Measurements from ENCODE around the gene DDX39A.
"Not testable (repeated sequence)": the region's sequence is repeated elsewhere in the genome, so short reads cannot be mapped to it uniquely, and the experiment has no call there.

Gene DDX39A

DNA sequence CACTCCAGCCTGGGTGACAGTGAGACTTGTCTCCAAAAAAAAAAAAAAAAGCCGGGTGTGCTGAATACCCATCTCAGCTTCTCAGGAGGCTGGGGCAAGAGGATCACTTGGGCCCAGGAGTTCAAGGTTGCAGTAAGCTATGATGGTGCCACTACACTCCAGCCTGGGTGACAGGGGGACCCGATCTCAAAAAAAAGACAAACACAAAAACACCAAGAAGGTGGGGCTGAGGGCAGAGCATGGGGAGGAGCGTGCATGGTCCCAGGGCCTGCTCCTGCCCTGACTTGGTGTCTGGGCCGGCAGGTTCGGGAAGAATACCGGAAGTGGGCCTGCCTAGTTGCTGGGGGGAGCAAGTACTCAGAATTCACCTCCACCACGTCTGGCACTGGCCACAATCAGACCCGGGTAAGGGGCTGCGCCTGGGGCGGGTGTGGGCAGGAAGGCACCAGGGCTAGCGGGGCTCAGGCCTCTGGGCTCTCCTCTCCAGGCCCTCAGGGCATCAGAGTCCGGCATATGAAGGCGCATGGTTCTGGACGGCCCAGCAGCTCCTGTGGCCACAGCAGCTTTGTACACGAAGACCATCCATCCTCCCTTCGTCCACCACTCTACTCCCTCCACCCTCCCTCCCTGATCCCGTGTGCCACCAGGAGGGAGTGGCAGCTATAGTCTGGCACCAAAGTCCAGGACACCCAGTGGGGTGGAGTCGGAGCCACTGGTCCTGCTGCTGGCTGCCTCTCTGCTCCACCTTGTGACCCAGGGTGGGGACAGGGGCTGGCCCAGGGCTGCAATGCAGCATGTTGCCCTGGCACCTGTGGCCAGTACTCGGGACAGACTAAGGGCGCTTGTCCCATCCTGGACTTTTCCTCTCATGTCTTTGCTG, 11.3 kb downstream of the DDX39A start:
- no peak for DNase-seq

DNA sequence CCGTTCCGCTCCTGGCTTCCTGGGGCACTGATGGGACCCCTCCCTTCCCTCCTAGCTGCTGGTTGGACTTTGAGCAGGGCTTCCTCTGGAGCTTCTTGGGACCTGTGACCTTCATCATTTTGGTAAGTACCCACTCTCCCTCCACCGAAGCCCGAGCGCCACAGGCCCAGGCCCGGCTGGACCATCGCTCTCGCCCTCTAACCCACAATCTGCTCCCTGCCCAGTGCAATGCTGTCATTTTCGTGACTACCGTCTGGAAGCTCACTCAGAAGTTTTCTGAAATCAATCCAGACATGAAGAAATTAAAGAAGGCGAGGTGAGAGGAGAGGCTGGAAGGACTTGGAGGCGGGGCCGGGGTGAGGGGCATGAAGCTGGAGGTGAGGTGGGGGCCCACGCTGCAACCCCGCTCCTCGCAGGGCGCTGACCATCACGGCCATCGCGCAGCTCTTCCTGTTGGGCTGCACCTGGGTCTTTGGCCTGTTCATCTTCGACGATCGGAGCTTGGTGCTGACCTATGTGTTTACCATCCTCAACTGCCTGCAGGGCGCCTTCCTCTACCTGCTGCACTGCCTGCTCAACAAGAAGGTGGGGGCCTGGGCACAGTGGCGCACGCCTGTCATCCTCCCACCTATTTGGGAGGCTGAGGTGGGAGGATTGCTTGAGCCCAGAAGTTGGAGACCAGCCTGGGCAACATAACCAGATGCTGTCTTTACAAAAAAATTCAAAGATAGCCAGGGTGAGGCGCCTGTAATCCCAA, 12.3 kb downstream of the DDX39A start:
- DNase-seq = no peak

DNA sequence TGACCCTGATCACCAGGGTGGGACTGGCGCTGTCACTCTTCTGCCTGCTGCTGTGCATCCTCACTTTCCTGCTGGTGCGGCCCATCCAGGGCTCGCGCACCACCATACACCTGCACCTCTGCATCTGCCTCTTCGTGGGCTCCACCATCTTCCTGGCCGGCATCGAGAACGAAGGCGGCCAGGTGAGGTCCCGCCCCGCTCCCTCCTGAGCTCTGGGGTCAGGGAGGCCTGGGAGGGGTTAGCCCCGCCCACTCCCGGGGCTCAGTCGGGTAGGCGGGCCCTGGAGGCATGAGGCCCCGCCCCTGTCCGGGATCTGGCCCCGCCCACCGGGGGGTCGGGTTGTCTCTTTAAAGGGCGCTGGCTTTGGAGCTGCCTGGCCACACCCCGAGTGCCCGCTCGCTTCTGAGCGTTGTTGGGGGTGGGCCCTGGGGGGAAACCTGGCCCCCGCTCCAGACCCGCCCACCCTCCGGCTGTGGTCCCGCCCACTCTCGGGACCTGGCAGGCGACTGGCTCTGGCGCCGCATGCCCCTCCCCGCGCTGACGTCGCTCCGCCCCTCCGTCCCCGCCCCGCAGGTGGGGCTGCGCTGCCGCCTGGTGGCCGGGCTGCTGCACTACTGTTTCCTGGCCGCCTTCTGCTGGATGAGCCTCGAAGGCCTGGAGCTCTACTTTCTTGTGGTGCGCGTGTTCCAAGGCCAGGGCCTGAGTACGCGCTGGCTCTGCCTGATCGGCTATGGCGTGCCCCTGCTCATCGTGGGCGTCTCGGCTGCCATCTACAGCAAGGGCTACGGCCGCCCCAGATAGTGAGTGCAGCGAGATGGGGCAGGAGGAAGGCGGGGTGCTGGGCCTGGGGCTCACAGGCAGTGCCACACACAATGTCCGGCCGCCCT, 13.1 kb downstream of the DDX39A start:
- DNase-seq = no peak

DNA sequence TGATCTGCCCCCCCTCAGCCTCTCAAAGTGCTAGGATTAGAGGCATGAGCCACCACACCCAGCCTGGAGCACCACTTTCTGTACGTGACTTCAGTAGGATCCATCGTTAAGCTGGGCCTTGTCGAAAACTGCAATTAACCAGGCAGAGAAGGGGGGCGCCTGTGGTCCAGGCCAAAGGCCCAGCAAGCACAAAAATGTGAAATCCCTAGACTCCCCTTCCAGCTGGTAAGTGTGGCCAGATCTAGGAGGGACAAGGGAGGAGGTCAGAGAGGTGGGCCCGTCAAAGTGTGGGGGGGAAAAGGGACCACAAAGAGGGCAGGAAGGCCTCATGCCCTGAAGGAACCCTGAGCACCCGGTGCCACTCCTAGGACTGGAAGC, 13.8 kb downstream of the DDX39A start:
- DNase-seq = no peak

DNA sequence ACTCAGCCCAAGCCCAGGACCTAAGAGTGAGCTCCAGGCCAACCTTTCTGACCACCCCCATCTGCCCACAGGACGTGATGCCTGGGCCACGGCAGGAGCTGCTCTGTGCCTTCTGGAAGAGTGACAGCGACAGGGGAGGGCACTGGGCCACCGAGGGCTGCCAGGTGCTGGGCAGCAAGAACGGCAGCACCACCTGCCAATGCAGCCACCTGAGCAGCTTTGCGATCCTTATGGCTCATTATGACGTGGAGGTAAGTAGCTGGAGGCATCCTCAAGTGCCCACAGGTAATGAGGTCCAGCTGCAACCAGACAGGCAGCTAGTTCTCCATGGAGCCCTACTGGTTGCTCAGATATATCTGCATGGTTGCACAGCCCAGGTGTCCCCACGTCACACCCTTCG, 14.8 kb downstream of the DDX39A start:
- DNase-seq = peak; percentile 94

DNA sequence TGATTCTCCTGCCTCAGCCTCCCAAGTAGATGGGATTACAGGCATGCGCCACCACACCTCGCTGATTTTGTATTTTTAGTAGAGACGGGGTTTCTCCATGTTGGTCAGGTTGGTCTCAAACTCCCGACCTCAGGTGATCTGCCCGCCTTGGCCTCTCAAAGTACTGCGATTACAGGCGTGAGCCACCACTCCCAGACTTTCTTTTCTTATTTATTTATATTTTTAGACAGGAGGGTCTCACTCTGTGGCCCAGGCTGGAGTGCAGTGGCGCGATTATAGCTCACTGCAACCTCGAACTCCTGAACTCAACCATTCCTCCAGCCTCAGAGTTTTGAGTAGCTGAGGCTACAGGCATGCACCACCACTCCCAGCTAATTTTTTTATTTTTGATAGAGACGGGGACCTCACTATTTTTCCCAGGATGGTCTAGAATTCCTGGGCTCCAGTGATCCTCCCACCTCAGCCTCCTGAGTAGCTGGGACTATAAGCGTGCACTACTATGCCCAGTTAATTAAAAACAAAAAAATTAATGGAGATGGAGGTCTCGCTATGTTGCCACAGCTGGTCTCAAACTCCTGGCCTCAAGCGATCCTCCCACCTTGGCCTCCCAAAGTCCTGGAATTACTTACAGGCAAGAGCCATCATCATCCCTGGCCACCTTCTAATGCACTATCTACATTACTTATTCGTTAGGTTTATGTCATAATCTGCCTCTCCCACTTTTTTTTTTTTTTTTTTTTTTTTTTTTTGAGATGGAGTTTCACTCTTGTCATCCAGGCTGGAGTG, 15.8 kb downstream of the DDX39A start:
- DNase-seq = not testable (repeated sequence)

- DNase-seq = no peak
Measured at GRCh38 chr19:14402332-14403144, 16.6 kb downstream of the DDX39A start.

DNA sequence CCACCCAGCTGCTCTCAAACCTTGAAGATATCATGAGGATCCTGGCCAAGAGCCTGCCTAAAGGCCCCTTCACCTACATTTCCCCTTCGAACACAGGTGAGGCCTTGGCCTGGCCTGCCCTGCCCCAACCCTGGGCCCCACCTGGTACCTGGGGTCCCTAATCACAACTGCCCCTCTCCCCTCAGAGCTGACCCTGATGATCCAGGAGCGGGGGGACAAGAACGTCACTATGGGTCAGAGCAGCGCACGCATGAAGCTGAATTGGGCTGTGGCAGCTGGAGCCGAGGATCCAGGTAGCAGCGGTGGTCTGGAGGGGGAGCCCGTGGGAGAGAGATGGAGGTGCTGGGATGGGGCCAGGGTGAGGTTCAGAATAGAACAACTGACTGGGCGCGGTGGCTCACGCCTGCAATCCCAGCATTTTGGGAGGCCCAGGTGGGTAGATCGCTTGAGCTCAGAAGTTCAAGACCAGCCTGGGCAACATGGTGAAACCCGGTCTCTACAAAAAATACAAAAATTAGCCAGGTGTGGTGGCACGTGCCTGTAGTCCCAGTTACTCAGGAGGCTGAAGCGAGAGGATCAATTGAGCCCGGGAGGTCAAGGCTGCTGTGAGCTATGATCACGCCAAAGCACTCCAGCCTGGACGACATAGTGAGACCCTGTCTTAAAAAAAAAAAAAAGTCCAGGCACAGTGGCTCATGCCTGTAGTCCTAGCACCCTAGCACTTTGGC, 17.5 kb downstream of the DDX39A start:
- DNase-seq = no peak

DNA sequence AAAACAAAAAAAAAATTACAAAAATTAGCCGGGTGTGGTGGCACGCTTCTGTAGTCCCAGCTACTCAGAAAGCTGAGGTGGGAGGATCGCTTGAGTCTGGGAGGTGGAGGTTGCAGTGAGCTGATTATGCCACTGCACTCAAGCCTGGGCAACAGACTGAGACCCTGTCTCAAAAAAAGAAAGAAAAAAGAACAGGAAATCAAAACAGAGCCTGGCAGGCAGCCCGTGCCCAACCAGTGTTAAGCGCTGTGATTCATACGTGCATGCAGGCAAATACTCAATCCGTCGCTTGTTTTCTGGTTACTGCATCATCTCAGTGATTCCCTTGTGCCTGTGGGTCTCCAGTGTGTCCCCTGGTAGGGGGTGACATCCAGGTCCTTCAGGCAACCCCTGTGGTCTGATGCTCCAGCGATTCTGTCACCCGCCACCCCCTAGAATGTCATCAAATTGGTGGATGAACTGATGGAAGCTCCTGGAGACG, 18.1 kb downstream of the DDX39A start:
- no peak for DNase-seq

- DNase-seq = not testable (repeated sequence)
Measured at GRCh38 chr19:14397168-14397567, 22.0 kb downstream of the DDX39A start.

DNA sequence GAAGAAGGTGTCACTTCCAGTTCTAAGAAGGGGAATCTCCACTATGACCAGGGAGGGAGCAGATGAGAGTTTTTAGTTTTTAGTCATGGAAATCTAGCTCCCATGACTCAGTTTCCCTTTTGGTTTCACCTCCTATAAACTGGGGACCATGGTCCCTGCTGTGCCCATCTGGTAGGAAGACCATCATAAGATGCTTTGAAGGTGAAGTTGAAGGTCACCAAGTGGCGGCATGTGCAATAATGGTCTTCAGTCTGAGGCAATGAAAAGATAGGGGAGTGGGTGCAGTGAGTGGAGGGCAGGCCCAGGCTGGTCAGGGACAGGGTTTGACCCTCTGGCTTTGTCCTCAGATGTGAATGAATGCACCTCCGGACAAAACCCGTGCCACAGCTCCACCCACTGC, 22.4 kb downstream of the DDX39A start:
- DNase-seq = not testable (repeated sequence)

GRCh38 chr19:14395710-14396336, 23.3 kb downstream of the DDX39A start:
- no peak for DNase-seq

DNA sequence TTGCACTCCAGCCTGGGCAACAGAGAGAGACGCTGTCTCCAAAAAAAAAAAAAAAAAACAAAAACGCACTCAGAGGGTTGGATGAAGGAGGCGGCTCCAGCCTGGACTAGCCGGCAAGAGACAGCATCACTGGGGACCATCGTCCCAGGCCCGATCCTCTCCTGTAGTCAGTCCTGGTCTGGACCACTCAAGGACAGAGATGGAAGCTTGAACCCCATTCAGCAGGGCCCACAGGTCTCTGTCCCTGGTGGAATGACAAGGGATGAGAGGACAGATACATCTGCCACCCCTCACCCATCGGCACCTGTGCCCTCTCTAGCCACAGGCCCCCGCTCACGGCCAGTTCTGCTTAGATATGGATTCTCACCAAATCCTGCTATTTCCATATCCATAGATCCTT, 23.9 kb downstream of the DDX39A start:
- no peak for DNase-seq

- no peak for DNase-seq
Measured at GRCh38 chr19:14394167-14394566, 25.0 kb downstream of the DDX39A start.

DNA sequence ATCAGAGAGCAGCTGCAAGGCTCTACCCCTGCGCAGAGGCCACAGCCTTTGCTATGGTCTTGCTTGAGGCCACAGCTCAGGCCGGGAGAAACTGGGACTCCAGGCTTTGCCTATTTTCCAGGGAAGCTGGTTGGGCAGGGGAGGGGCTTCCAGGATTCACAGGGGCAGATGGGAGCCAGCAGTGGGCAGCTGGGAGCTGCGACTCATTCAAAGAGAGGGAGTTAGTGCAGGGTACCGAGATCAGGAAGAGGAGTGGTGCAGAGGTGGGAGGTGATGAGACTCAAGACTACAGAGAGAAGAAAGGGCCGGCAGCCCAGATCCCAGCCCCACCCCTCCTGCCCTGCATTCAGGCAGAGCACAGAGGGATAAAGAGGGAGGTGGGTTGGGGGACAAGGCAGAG, 25.8 kb downstream of the DDX39A start:
- DNase-seq = no peak

DNA sequence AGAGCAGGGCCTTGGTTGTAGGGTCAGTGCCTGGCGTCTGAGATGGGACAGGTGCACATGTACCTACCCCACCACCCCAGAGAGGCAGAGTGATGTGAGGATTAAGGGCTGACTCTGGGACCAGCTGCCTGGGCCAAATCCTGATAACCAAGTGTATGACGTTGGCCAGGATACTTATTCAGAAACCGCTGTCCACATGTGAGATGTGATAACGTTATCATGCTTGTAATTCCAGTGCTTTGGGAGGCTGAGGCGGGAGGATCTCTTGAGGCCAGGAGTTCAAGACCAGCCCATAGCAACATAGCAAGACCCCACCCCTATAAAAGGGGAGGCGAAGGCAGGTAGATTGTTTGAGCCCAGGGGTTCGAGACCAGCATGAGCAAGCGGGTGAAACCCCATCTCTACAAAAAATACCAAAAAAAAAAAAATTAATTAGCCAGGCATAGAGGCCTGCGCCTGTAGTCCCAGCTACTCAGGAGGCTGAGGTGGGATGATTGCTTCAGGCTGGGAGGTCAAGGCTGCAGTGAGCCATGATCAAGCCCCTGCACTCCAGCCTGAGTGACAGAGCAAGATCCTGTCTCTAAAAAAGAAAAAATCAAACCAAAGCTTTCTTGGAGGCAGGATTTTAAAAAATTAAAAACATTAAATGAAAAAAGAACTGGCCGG, 27.9 kb downstream of the DDX39A start:
- no peak for DNase-seq

- DNase-seq = no peak
Measured at GRCh38 chr19:14390548-14390947, 28.6 kb downstream of the DDX39A start.

DNA sequence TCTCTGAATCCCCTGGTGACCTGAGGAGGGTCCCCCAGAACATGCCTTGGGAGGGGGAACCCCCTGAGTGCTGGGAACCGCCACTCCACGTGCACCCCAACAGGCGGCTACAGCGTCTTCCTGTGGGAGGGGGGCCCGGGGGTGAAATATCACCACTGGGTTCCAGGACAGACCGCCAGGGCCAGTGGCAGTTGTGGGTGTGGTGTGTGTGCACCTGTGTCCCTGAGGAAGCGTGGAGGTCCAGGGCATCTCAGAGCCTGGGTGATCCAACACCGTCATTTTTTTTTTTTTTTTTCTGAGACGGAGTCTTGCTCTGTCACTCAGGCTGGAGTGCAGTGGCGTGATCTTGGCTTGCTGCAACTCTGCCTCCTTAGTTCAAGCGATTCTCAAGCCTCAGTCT, 33.6 kb downstream of the DDX39A start:
- no peak for DNase-seq

Data from NCI-H510A (cell line).